Epidermal melanocyte (primary cell): ENCODE measurements around the gene CD5L.

Experiments used
- DNase-seq: peaks from one replicate; pipeline ENCODE4 v3.0.0; 2011; ENCODE audit warnings: low spot score; ENCODE audit not compliant: insufficient read length

The CD5L gene

DNA sequence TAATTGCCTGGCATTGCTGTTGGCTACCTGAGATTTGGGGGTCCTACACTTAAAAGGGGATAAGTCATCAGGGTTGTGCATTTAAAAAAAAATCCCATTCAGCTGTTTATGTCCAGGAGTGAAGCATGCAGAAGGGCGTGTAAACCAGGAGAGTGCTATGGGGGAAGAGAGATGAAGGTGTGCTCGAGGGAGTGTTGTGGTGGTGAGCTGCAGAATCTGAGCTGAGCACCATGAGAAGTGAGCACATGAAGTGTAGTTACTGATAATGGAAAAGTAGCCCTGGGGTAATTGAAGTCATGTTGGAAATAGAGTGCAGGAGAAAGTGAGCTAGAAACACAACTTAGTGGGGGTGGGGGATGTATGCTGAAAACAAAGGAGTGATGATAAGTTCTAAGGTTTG lies 22.4 kb downstream of the CD5L start:
- no peak for DNase-seq

- DNase-seq = no peak
Observed at GRCh38 chr1:157813269-157813668, 28.3 kb downstream of the CD5L start.

DNA sequence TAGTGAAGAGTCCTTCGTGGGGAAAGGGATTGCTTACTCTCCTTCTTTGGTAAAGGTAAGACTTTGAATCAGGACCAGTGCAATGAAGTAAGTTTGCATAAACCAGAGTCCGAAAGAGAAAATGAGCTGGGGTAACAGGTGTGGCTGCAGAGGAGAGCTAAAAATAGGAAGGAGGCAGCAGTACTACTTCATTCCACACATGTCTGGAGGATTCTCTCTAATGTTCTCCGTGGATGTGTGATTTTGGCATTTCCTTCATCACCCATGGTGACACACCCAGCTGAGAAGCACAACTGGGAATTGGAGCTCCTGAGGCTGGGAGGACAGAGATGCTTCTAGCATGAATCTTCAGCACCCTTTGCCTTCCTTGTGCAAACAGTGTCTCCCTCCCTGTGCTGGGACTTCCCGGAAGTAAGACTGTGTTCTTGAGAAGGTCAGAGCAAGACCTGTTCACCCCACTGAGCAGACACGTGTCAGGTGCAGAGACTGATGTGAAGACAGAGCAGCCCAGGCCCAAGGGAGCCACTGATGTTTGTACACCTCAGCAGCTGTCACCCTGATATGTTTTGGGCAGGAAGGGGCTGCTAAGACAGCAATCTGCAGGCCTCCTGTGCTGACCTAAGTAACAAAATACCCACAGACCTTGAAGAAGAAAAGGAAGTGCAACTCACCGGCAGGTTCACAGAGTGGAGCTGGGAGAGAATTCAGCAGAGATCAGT lies 35.0 kb downstream of the CD5L start:
- DNase-seq = no peak

GRCh38 chr1:157803851-157804250 lies 37.8 kb downstream of the CD5L start:
- DNase-seq = no peak

GRCh38 chr1:157799996-157800395 lies 41.6 kb downstream of the CD5L start:
- DNase-seq = no peak

GRCh38 chr1:157798211-157798610 lies 43.4 kb downstream of the CD5L start:
- DNase-seq = no peak

DNA sequence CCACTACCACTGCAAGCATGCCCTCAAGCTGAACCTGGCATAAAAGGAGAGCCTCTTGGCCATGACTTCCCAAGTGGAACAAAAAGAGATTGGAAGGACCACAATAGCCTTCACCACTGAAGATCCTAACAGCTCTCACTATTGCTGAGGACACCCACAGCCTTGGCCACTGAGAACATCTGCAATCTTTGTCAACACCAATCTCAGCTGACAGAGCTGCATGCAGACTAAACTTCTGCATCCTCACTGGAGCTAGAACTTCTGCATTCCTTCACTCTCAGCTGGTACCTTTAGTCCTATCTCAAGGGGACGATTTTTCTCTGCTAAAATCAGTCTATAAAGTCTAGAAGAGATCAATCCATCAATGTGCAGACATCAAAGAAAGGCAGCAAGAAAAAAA lies 56.4 kb downstream of the CD5L start:
- no peak for DNase-seq

DNA sequence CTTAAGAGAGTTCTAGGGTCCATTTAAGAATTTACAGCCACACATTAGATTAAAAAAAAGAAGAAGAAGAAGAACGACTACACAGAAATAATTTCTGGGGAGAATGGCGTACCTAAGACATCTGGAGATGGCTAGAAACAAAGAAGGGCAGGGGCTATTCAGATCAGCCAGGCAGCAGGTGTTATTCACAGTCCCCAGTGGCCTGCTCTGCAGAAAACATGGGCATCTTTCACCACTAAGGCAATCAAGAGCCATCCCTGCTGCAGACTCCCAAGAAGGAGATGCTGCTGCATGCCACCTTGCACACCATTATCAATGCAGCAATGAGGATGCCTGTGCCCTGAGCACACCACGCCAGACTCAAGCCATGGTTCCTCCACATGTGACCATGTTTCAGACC lies 56.8 kb downstream of the CD5L start:
- no peak for DNase-seq

GRCh38 chr1:157782931-157783330 lies 58.7 kb downstream of the CD5L start:
- no peak for DNase-seq

DNA sequence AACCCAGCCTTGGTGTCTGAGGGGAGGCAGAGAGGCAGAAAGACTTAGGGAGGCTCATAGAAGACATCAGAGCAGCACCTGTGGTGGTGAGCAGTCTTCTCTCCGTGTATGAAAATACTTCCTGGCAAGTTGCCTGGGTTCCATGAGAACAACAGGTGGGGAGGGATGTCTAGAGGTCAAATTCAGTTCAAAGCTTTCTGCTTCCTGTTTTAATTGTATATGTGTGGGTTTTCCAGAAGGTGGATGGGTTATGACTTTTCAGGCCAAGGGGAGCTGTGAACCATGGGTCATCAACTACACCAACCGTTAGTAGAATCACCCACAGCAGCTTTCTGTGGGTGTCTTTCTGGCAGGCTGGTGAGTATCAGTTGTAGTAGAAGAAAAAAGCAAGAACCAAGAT lies 60.6 kb downstream of the CD5L start:
- no peak for DNase-seq
